OCI-LY1 (cell line): Measurements from ENCODE around the gene PRTFDC1.

Source experiments
- H2AFZ ChIP-seq: fragments of 200-600 bp; sonication (generic), shearing (Covaris generic); 2 replicates; pipeline ENCODE4 v1.6.0; 2014; ENCODE audit warnings: antibody characterized with exemption, mild to moderate bottlenecking, low read length
- H3F3A ChIP-seq: fragments of 200-600 bp; sonication (generic), shearing (Covaris generic); 2 replicates; pipeline ENCODE4 v1.6.0; 2014; ENCODE audit warnings: mild to moderate bottlenecking, antibody characterized with exemption, low read length, moderate library complexity; ENCODE audit not compliant: insufficient read depth
- H3K27ac ChIP-seq: fragments of 200-600 bp; sonication (generic); 2 replicates; pipeline ENCODE4 v1.5.1; 2014; ENCODE audit warnings: low read length, mixed run types, mild to moderate bottlenecking, low read depth; ENCODE audit not compliant: poor library complexity, severe bottlenecking
- H3K27me3 ChIP-seq: fragments of 200-600 bp; sonication (generic); 2 replicates; pipeline ENCODE4 v1.6.0; 2014; ENCODE audit warnings: antibody characterized with exemption, mild to moderate bottlenecking, low read length, moderate library complexity; ENCODE audit not compliant: insufficient read depth
- H3K36me3 ChIP-seq: fragments of 200-600 bp; sonication (generic); 2 replicates; pipeline ENCODE4 v1.6.1; 2014; ENCODE audit warnings: mild to moderate bottlenecking, antibody characterized with exemption, low read length, moderate library complexity, mixed read lengths; ENCODE audit not compliant: insufficient read depth
- H3K4me1 ChIP-seq: fragments of 200-600 bp; sonication (generic); 2 replicates; pipeline ENCODE4 v1.5.1; 2014; ENCODE audit warnings: mild to moderate bottlenecking, low read length, moderate library complexity; ENCODE audit not compliant: insufficient read depth, severe bottlenecking
- H3K4me2 ChIP-seq: fragments of 200-600 bp; sonication (generic), shearing (Covaris generic); 2 replicates; pipeline ENCODE4 v1.6.1; 2014; ENCODE audit warnings: low read length
- H3K4me3 ChIP-seq: fragments of 200-600 bp; sonication (generic); 2 replicates; pipeline ENCODE4 v1.5.1; 2014; ENCODE audit warnings: low read length, low read depth, mild to moderate bottlenecking, mixed read lengths; ENCODE audit not compliant: poor library complexity, severe bottlenecking
- H3K79me2 ChIP-seq: fragments of 200-600 bp; shearing (Covaris generic); 2 replicates; pipeline ENCODE4 v1.6.1; 2016; ENCODE audit warnings: mixed run types, low read length, mixed read lengths; ENCODE audit not compliant: insufficient read depth
- H3K9ac ChIP-seq: fragments of 200-600 bp; sonication (generic), shearing (Covaris generic); 2 replicates; pipeline ENCODE4 v1.6.1; 2014; ENCODE audit warnings: mild to moderate bottlenecking, low read length, mixed read lengths
- H3K9me2 ChIP-seq: fragments of 200-600 bp; sonication (generic), shearing (Covaris generic); 2 replicates; pipeline ENCODE4 v1.6.1; 2014; ENCODE audit warnings: low read depth, mild to moderate bottlenecking, low read length, mixed read lengths
- H3K9me3 ChIP-seq: fragments of 200-600 bp; shearing (Covaris generic); 2 replicates; pipeline ENCODE4 v1.6.1; 2014; ENCODE audit warnings: low read length, mixed read lengths
- H4K20me1 ChIP-seq: fragments of 200-600 bp; sonication (generic), shearing (Covaris generic); 2 replicates; pipeline ENCODE4 v1.6.0; 2016; ENCODE audit warnings: mild to moderate bottlenecking, low read length; ENCODE audit not compliant: insufficient read depth
- CTCF ChIP-seq: fragments of 200-600 bp; sonication (generic), shearing (Covaris generic); IDR thresholded peaks from 2 replicates; pipeline ENCODE4 v1.5.1; 2017; ENCODE audit warnings: mild to moderate bottlenecking, antibody characterized with exemption, low read length, moderate library complexity, mixed read lengths
- EZH2 ChIP-seq: fragments of 200-600 bp; sonication (generic), shearing (Covaris generic); IDR thresholded peaks from 2 replicates; pipeline ENCODE4 v1.8.0; 2017; ENCODE audit warnings: borderline replicate concordance, mixed run types, mild to moderate bottlenecking, antibody characterized with exemption, low read length, moderate library complexity, mixed read lengths

The PRTFDC1 gene

GRCh38 chr10:24825551-24825950, 126.9 kb downstream of the PRTFDC1 start:
- no peak overlapping the region for H2AFZ ChIP-seq
- no peak overlapping the region for H3K4me3 ChIP-seq
- no peaks in the 10 kb centered on the region for H3K27me3 ChIP-seq
- H3K27ac ChIP-seq = no peak overlapping the region
- H3K36me3 ChIP-seq = no peaks in the 10 kb centered on the region
- H3K79me2 ChIP-seq = no peaks in the 10 kb centered on the region
- H4K20me1 ChIP-seq = no peaks in the 10 kb centered on the region
- no peaks in the 10 kb centered on the region for H3F3A ChIP-seq
- no peaks in the 10 kb centered on the region for H3K9me3 ChIP-seq
- TF ChIP-seq CTCF (no peak), EZH2 (no peak)
- H3K4me1 ChIP-seq = no peaks in the 10 kb centered on the region
- no peaks in the 10 kb centered on the region for H3K9me2 ChIP-seq
- H3K4me2 ChIP-seq = no peak overlapping the region
- H3K9ac ChIP-seq = no peak overlapping the region

GRCh38 chr10:24824536-24824935, 127.9 kb downstream of the PRTFDC1 start:
- no peak overlapping the region for H3K9ac ChIP-seq
- no peaks in the 10 kb centered on the region for H3K9me2 ChIP-seq
- no peaks in the 10 kb centered on the region for H3K9me3 ChIP-seq
- H3K4me2 ChIP-seq = no peak overlapping the region
- no peaks in the 10 kb centered on the region for H3K4me1 ChIP-seq
- H3K36me3 ChIP-seq = no peaks in the 10 kb centered on the region
- no peak overlapping the region for H3K4me3 ChIP-seq
- H4K20me1 ChIP-seq = no peaks in the 10 kb centered on the region
- H2AFZ ChIP-seq = no peak overlapping the region
- H3F3A ChIP-seq = no peaks in the 10 kb centered on the region
- no peaks in the 10 kb centered on the region for H3K79me2 ChIP-seq
- no peak for TF ChIP-seq EZH2
- no peak for TF ChIP-seq CTCF
- H3K27me3 ChIP-seq = no peaks in the 10 kb centered on the region
- no peak overlapping the region for H3K27ac ChIP-seq

- Histone ChIP-seq H3K4me3 (no peak overlapping the region), H3K27me3 (no peaks in the 10 kb centered on the region), H2AFZ (no peak overlapping the region), H3K4me1 (no peaks in the 10 kb centered on the region), H3K9me2 (no peaks in the 10 kb centered on the region), H3K36me3 (no peaks in the 10 kb centered on the region), H3K9ac (no peak overlapping the region), H4K20me1 (no peaks in the 10 kb centered on the region), H3F3A (no peaks in the 10 kb centered on the region), H3K27ac (no peak overlapping the region), H3K4me2 (no peak overlapping the region), H3K9me3 (no peaks in the 10 kb centered on the region), H3K79me2 (no peaks in the 10 kb centered on the region)
- TF ChIP-seq CTCF (no peak), EZH2 (no peak)
Measured at GRCh38 chr10:24824124-24824523, 128.3 kb downstream of the PRTFDC1 start.
